Activated CD8-positive, alpha-beta memory T cell treated with anti-CD3 and anti-CD28 coated beads for 1 hour (primary cell): ENCODE measurements around the gene CPAMD8.

Source experiments
- DNase-seq, 2 donors: peaks; one replicate each; pipeline ENCODE4 v3.0.0-alpha.2; 2020; ENCODE audit warnings: low read depth in 1 of 2; ENCODE audit errors: extremely low read depth in 1 of 2

The CPAMD8 gene

GRCh38 chr19:16851031-16851712 is 175.4 kb downstream of the CPAMD8 start:
- no peak for DNase-seq

GRCh38 chr19:16850133-16850532 is 176.5 kb downstream of the CPAMD8 start:
- no peak for DNase-seq

- DNase-seq, result no peak
These were observed 177.4 kb downstream of the CPAMD8 start for GRCh38 chr19:16849168-16849567.

- DNase-seq, result no peak
These were observed 179.2 kb downstream of the CPAMD8 start for GRCh38 chr19:16847430-16847829.

- DNase-seq, result no peak
These were observed 179.7 kb downstream of the CPAMD8 start for GRCh38 chr19:16846901-16847300.
